ENCODE results near the gene KY.

- TF ChIP-seq CTCF (conservative IDR thresholded peaks at IDR 0.05; ENCODE audit: low read depth, low read length) (no peak), EZH2 (IDR thresholded peaks at IDR 0.05; ENCODE audit: borderline replicate concordance, low read depth, low read length, poor library complexity, severe bottlenecking) (no peak)
These were observed 48.4 kb upstream of the KY start for GRCh38 chr3:134699141-134699711.
